ENCODE measurements around the gene GARRE1. TPM values are rescaled to one million over a fixed set of nuclear protein-coding genes. Genes with fewer than 3 reads are reported as not detected.
"Not testable (repeated sequence)": the region's sequence is repeated elsewhere in the genome, so short reads cannot be mapped to it uniquely, and the experiment has no call there.

Gene GARRE1, protein sequence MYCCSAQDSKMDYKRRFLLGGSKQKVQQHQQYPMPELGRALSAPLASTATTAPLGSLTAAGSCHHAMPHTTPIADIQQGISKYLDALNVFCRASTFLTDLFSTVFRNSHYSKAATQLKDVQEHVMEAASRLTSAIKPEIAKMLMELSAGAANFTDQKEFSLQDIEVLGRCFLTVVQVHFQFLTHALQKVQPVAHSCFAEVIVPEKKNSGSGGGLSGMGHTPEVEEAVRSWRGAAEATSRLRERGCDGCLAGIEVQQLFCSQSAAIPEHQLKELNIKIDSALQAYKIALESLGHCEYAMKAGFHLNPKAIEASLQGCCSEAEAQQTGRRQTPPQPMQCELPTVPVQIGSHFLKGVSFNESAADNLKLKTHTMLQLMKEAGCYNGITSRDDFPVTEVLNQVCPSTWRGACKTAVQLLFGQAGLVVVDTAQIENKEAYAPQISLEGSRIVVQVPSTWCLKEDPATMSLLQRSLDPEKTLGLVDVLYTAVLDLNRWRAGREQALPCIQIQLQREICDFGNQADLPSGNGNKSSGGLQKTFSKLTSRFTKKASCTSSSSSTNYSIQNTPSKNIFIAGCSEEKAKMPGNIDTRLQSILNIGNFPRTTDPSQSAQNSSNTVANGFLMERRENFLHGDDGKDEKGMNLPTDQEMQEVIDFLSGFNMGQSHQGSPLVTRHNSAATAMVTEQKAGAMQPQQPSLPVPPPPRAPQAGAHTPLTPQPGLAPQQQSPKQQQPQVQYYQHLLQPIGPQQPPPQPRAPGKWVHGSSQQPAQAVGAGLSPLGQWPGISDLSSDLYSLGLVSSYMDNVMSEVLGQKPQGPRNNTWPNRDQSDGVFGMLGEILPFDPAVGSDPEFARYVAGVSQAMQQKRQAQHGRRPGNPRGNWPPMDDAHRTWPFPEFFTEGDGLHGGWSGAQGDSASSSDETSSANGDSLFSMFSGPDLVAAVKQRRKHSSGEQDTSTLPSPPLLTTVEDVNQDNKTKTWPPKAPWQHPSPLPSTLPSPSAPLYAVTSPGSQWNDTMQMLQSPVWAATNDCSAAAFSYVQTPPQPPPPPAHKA (N-terminal part only)
- 10 to 100 TPM; 32.4 to 32.9 (median 32.6) TPM for polyA plus RNA-seq (ENCODE audit: insufficient read length in 3 of 3)

DNA sequence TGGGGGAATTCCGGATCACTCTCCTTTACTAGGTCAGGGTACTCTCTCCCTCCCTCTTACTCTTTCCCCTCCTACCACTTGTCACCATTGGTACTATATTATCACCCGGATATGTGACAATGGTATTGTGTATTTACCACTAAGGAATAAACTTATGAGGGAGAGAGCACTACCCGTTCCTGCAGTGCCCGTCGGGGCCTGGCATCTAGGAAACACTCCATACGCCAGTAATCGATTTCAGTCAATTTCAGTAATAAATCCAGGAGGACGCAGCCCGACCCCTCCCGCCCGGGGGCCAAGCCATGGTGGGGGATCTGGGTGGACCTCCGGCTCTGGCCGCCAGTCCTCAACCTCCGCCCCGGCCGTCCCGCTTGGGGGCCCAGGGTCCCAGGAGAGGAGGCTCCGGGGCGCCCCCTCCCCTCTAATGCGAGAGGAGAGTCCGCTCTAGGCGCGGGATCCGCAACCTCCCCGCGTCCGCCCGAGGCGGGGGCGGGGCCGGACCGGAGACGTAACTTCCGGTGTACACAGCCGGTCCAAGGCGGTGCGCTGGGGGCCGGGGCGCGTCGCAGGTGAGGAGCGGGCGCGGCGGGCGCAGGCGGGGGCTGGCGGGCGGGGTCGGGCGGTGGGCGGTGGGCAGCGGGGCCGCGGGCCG is at the start of gene GARRE1:
TSS of gene GARRE1 (plus strand) at position 509 of the 652 bp plus-strand sequence. CDS start 45,920 bp downstream, outside the sequence.
- peak in 2 of 3 donors; percentile 75 to 76 for DNase-seq (ENCODE audit: low read depth in 3 of 3, low spot score in 2 of 3)

DNA sequence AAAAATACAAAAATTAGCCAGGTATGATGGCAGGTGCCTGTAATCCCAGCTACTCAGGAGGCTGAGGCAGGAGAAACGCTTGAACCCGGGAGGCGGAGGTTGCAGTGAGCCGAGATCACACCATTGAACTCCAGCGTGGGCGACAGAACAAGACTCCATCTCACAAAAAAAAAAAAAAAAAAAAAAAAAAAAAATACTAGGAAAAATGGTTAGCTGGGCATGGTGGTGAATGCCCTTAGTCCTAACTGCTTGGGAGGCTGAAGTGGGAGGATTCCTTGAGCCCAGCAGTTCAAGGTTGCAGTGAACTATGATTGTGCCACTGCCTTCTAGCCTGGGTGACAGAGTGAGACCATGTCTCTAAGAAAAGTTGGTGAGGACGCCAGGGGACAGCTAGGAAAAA is 49.0 kb upstream of the GARRE1 start:
- DNase-seq (ENCODE audit: low read depth in 3 of 3, low spot score in 2 of 3): not testable (repeated sequence)

DNA sequence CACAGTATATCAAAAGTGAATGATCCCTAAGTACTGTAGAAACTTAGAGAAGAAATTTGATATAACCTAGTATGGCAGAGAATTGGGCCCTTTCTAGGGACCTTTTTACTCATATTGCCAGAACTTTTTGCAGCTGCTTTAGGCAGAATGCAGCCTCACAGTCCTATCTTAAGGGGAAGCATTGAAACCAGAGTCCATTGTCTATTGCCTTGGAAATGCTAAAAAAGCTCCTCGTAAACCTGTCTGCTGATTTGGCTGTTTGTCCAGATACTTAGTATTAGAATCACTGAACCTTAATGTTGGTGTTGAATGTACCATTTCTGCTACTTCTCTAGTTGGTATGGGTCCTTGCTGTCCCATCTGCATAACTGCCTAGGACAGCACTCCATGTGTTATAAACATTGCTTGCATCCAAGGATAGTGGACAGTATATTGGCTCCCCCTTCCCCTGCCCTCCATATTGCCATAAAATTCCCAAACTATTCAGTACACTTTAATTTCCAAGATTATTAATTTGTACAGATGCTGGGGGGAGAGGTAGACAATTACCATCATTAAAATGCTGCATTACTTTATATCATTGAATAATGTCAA is 46.0 kb upstream of the GARRE1 start:
- DNase-seq (ENCODE audit: low read depth in 3 of 3, low spot score in 2 of 3): no peak

DNA sequence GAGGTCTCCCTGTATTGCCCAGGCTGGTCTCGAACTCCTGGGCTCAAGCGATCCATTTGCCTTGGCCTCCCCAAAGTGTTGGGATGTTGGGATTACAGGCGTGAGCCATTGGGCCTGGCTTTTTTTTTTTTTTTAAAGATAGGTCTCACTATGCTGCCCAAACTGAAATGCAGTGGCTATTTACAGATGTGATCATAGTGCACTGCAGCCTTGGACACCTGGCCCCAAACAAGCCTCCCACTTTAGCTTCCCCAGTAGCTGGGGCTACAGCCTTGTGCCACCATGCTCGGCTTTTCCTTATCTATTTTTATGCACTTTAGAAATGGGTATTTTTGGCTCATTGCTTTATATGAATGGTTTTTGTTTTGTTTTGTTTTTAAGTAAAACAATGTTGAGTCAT is 44.6 kb upstream of the GARRE1 start:
- no peak for DNase-seq (ENCODE audit: low read depth in 3 of 3, low spot score in 2 of 3)

DNA sequence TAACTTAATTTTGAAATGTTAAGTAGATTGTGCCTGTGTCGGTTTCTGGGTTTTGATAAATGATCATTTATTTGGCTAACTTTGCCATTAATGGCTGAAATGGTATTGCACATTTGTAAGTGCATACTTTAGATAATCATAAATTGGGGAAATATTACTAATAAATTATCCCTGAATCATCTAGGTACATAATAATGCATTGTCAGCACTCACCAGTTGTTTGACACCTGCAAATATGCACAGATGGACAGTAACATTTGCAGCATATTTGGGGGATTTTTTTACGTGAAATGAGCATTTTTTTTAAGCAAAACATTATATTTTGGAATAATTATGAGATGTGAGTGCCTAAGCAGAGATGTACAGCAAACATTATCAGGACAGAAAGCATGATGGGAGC is 41.1 kb upstream of the GARRE1 start:
- DNase-seq (ENCODE audit: low read depth in 3 of 3, low spot score in 2 of 3): no peak

DNA sequence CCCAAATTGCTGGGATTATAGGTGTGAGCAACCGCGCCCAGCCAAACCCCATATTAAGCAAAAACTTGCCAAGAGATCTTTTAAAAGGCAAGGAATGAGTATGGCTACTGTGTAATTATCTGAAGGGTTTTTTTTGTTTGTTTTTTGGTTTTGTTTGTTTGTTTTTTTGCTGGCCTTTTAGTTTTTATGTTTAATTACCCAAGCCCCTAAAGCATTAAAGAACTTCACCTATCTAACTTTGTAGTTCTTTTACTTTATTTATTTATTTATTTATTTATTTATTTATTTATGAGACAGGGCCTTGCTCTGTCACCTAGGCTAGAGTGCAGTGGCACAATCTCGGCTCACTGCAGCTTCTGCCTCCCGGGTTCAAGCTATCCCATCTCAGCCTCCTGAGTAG is 40.3 kb upstream of the GARRE1 start:
- DNase-seq (ENCODE audit: low read depth in 3 of 3, low spot score in 2 of 3): no peak

DNA sequence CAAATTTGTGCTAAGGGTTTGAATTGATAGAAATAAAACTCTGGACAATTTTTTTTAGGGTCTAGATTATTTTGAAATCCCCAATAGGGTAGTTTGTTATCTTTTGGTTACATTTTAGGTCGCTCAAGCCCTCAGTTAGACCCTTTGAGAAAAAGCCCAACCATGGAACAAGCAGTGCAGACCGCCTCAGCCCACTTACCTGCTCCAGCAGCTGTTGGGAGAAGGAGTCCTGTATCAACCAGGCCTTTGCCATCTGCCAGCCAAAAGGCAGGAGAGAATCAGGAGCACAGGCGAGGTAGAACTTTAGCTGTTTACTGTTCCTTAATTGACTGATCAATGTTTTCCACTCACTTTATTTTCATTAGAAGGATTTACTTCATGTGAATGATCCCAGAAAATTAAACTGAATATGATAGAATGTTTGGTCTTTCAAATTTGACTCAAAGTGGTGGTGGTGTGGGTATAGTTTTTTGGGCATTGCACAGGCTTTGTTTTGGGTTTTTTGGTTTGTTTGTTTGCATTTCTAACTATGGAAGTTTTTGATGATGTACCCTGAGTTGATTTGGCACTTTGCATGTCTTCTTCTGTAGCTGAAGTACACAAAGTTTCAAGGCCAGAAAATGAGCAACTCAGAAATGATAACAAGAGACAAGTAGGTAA is 39.2 kb upstream of the GARRE1 start:
- DNase-seq (ENCODE audit: low read depth in 3 of 3, low spot score in 2 of 3): no peak

DNA sequence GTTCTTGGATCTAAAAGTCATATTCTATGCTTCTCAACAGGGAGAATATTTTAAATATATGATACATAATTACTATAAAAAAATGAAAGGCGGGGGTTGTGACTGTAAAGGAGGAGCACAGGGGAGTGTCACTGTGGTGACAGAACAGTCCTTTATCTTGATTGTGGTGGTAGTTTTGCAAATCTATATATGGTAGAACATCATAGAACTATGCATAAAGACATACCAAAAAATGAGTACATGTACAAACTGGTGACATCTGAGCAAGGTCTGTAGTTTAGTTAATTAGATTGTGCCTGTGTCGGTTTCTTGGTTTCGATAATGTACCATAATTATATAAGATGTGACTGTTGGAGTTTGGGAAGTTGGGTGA is 38.7 kb upstream of the GARRE1 start:
- DNase-seq (ENCODE audit: low read depth in 3 of 3, low spot score in 2 of 3): no peak

DNA sequence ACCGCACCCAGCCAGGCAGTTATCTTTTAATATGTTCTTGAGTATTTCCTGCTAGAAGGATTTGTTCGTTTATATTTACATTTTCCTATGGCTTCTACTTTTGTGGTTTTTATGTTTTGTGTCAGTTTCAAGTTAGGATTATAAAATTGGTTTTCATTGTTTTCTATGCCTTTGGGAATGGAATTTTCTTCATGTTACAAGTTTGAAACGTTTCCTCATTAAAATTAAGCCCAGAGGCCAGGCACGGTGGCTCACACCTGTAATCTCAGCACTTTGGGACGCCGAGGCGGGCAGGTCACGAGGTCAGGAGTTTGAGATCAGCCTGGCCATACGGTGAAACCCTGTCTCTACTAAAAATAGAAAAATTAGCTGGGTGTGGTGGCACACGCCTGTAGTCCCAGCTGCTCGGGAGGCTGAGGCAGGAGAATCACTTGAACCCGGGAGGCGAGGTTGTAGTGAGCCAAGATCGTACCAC is 37.6 kb upstream of the GARRE1 start:
- DNase-seq (ENCODE audit: low read depth in 3 of 3, low spot score in 2 of 3): not testable (repeated sequence)

DNA sequence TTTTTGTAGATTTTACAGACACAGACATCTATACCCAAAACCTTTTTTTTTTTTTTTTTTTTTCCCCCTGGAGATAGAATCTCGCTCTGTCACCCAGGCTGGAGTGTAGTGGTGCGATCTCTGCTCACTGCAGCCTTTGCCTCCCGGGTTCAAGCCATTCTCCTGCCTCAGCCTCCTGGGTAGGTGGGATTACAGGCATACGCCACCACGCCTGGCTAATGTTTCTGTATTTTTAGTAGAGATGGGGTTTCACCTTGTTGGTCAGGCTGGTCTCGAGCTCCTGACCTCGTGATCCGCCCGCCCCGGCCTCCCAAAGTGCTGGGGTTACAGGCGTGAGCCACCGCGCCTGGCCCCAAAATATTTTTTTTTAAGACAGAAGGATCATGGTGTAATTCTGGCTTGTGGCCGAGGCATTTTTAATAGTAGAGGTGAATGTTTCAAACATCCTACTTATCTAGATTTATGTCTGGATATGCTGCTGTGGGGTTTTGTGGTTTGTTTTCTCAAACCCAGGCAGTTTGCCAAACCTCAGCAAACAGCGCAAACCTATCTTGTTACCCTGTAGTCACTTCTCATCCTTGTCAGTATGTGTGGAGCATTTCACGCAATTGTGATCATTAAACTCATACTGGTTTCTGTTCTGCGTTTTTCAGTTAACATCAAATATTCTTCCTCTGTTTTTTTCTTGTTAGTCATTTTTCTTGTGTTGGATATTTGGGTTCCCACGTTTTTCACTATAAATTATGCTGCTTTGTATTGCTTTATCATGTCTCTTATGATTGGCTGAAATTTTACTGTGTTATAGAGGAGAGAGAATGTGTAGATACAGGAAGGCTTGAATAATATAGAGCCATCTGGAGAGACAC is 36.2 kb upstream of the GARRE1 start:
- peak in 2 of 3 donors; percentile 20 to 32 for DNase-seq (ENCODE audit: low read depth in 3 of 3, low spot score in 2 of 3)

DNA sequence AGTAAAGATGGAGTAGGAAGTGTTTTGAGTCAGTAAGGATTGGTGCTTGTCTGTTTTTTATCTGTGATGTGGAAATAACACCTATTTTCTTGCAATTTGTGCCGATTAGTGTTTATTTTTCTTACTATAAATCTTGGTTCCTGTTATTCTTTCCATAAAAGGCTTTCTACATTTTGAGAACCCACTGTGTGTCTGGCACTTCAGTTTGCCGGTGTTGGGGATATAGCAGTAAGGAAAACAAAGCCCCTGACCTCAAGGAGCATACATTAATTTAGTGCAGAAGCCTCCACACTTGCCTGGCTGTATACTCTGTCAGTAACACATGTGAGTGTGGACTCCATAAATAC is 35.6 kb upstream of the GARRE1 start:
- DNase-seq (ENCODE audit: low read depth in 3 of 3, low spot score in 2 of 3): no peak

DNA sequence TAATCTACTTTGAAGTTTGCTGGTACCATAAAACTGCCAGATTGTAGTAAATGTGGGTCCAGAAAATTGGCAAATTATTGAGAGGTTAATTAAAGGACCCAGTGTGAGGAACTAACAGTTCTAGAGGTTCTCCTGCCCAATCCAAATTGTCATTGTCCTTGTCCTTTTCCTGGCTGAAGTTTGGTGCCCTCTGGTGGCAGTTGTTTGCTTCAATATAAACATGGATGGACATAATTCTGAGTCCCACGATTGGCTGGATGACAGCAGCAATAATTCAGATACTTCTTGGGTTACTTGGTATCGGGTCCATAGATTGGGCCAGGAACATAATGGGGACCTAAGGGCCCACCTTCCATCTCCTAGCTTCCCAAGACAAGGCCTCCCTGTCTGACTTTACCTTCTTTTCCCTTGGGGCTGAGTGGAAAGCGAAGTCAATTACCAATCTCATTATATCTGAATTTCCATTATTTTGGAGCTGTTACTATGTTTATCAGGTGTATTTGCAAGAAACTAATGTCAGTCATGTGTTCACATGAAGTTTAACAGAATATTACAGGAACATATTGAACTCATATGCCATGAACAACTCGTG is 33.8 kb upstream of the GARRE1 start:
- DNase-seq (ENCODE audit: low read depth in 3 of 3, low spot score in 2 of 3): peak in 2 of 3 donors; percentile 23 to 33

DNA sequence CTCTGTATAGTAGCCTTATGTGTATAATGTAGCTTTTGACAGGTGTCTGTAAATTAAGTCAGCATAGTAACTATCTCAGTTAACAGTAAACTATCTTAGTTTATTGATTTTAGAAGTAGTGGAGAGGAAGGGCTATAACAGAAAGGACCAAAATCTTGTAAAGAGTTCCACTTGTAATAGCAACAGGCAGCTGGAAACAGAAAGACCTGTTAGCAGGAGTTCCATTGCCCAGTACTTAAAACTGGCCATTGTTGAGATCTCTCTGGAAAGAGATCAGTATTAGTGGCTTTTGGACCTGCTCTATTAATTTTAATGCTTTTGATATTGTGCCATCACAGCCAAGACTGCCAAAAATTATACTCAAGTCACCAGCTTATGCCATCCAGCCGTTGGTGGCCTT is 32.0 kb upstream of the GARRE1 start:
- no peak for DNase-seq (ENCODE audit: low read depth in 3 of 3, low spot score in 2 of 3)

DNA sequence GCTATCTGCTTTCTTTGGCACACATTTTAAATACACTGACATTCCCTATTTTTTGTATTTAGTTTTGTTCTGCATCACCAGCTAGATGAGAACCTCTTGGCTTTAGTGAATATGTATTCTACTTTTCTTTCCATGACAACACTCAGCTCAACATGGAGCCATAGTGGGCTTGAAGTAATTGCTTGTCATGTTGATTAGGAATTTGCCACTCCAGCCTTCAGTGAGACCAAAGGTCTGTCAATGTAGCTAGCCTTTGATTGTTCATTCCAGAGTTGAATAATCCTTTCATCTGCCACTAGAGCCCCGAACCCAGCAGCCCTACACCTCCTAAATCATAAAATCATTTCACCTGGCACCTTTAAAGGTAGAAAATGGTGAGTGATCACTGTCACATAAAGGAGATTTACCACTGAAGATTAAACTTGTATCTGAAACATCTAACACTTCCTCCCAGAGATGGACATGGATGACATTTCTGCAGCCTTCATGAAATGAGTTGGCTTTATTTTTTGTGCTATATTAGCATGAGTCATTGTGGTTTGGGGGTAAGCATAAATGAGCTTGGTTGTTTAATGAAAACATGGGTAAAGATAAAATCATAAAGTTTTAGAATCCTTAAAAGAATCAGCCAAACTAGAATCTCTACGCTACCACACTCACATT is 29.2 kb upstream of the GARRE1 start:
- no peak for DNase-seq (ENCODE audit: low read depth in 3 of 3, low spot score in 2 of 3)

DNA sequence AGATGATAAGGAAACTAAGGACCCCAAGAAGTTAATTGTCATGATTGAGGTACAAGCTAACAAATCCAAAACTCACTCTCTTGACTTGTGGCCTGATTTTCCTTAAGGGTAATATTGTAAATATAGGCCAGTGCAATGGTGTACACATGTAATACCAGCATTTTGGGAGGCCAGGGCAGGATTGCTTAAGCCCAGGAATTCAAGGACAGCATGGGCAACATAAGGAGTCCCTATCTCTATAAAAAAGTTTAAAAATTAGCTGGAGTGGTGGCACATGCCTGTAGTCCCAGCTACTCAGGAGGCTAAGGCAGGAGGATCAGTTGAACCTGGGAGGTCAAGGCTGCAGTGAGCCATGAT is 28.7 kb upstream of the GARRE1 start:
- no peak for DNase-seq (ENCODE audit: low read depth in 3 of 3, low spot score in 2 of 3)

DNA sequence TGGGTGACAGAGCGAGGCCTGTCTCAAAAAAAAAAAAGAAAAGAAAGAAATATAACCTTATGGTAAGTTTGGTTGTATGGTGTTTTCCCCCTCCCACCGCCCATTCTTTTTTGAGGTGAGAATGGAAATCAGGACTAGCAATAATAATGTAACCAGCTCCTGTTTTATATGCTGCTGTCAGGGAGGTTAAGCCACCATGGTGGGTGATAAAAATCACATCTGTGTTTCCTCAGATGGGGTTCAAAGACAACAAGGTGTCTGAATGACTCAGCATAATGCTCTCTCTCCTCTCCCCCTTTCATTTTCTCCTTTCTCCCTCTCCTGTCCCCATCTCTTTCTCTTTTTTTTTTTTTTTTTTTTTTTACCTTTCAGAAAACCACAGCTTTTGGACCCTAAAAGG is 28.3 kb upstream of the GARRE1 start:
- DNase-seq (ENCODE audit: low read depth in 3 of 3, low spot score in 2 of 3): no peak

DNA sequence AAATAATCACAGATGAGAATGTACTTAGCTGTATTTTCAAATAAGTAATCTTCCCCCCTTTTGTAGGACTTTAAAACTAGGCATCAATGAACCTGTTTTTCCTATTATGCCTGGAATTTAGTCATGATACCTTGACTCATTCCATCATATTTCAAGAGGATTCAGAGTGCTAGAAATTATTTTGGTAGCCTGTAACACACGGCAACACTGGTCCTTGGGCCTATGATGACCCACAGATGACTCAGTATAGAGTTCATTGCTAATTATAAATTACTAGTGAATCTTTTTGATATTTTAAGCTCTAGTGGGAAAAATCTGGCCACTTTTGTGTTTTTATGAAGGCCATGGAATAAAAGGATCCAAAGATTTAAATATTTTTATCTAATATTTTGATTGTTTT is 26.0 kb upstream of the GARRE1 start:
- DNase-seq (ENCODE audit: low read depth in 3 of 3, low spot score in 2 of 3): no peak

DNA sequence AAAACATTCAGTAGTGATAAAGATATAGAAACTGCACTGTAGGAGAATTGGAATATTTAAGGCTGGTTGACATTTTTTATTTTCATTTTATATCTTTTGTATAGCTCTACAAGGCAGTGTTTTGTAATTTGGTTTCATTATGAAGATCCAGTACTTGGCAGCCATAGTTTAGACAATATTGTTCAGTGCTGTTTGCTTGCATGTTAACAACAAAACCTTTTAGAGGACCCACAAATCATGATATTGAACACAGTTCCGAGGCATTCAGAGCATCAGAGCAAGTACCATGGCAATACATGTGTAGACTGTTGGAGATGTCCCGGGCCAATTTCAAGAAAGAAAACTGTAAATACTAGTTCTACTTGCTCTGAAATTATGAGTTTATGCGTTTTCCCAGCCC is 25.6 kb upstream of the GARRE1 start:
- no peak for DNase-seq (ENCODE audit: low read depth in 3 of 3, low spot score in 2 of 3)
